HL-60/S4 (cell line): ENCODE results near the gene FITM1.

Experiments
- in situ Hi-C: fragments of 300-500 bp; cut with MboI; formaldehyde crosslinking; loops from 2 replicates; pipeline ENCODE4 v1.14.3; 2022; ENCODE audit warnings: low sequenced_read_pairs

FITM1 gene

GRCh38 chr14:24137529-24138395 is 7.3 kb downstream of the FITM1 start:
- in situ Hi-C loops: no loop called here

- in situ Hi-C loops: no loop called here
These were observed 8.2 kb downstream of the FITM1 start for GRCh38 chr14:24138396-24139271.

- in situ Hi-C loops: no loop called here
These were observed 8.9 kb downstream of the FITM1 start for GRCh38 chr14:24139272-24139934.

GRCh38 chr14:24141097-24141880 is 10.8 kb downstream of the FITM1 start, which contains the start of gene EMC9:
TSS of gene EMC9 (minus strand) at chr14:24141591. CDS start at chr14:24141304, 287 bp downstream.
- in situ Hi-C loops: no loop called here

GRCh38 chr14:24143511-24143910 is 13.1 kb downstream of the FITM1 start:
- in situ Hi-C loops: no loop called here

GRCh38 chr14:24144451-24144850 is 14.0 kb downstream of the FITM1 start:
- in situ Hi-C loops: no loop called here

- in situ Hi-C loops: no loop called here
These were observed 14.8 kb downstream of the FITM1 start for GRCh38 chr14:24145219-24145618.

GRCh38 chr14:24145690-24146452 is 15.4 kb downstream of the FITM1 start:
- in situ Hi-C loops: no loop called here

- in situ Hi-C loops: no loop called here
These were observed 16.1 kb downstream of the FITM1 start, which contains the start of gene PSME2 for GRCh38 chr14:24146453-24146977. TSS of gene PSME2 (minus strand) at chr14:24146610. CDS start at chr14:24146581, 29 bp downstream.

- in situ Hi-C loops: no loop called here
These were observed 16.7 kb downstream of the FITM1 start, which contains the start of gene RNF31 for GRCh38 chr14:24146978-24147760. TSS of gene RNF31 (plus strand) at chr14:24147498. CDS start at chr14:24147699, 201 bp downstream.

GRCh38 chr14:24147761-24148428 is 17.4 kb downstream of the FITM1 start:
- in situ Hi-C loops: no loop called here

- in situ Hi-C loops: no loop called here
These were observed 19.0 kb downstream of the FITM1 start for GRCh38 chr14:24149302-24149969.

- in situ Hi-C loops: no loop called here
These were observed 19.6 kb downstream of the FITM1 start for GRCh38 chr14:24150061-24150460.

GRCh38 chr14:24150567-24150966 is 20.1 kb downstream of the FITM1 start:
- in situ Hi-C loops: no loop called here

GRCh38 chr14:24150993-24151392 is 20.5 kb downstream of the FITM1 start:
- in situ Hi-C loops: no loop called here

- in situ Hi-C loops: no loop called here
These were observed 21.1 kb downstream of the FITM1 start for GRCh38 chr14:24151404-24152080.

GRCh38 chr14:24155100-24155499 is 24.6 kb downstream of the FITM1 start:
- in situ Hi-C loops: no loop called here
